Naive thymus-derived CD4-positive, alpha-beta T cell (primary cell): ENCODE results near the gene PRR5L. TPM values are rescaled to one million over a fixed set of nuclear protein-coding genes. Genes with fewer than 3 reads are reported as not detected.

ENCODE experiments used
- ATAC-seq: fragments of 150-1000 bp; cut with Tn5 transposase; 2 replicates; pipeline ENCODE4 v1.10.0; 2021; ENCODE audit warnings: mild to moderate bottlenecking, moderate library complexity
- CTCF ChIA-PET: fragments of 350-600 bp; sonication (Branson Sonifier 250); formaldehyde crosslinking; loops from one replicate; lab custom pipeline; 2021; ENCODE audit warnings: antibody characterized with exemption; lab: Charles Lee
- POLR2A ChIA-PET: fragments of 350-600 bp; sonication (Branson Sonifier 250); formaldehyde crosslinking; loops from one replicate; lab custom pipeline; 2021; ENCODE audit warnings: antibody characterized with exemption, inconsistent platforms; lab: Charles Lee
- DNase-seq, 9 donors: peaks; one replicate each; pipeline versions ENCODE4 v3.0.0 to v3.0.0-alpha.2; 2020 to 2022; ENCODE audit warnings: mixed read lengths in 1 of 9
- H3K27ac ChIP-seq: one replicate; pipeline ENCODE4 v1.7.0; 2013; ENCODE audit warnings: mild to moderate bottlenecking, low read depth, low read length, moderate library complexity
- H3K27me3 ChIP-seq, 2 donors: one replicate each; pipeline ENCODE4 v1.7.0; 2013; ENCODE audit warnings: low read length in 2 of 2, mild to moderate bottlenecking in 2 of 2, moderate library complexity in 2 of 2; ENCODE audit not compliant: control insufficient read depth in 2 of 2, insufficient read depth in 2 of 2
- H3K36me3 ChIP-seq, 3 experiments: 1 replicate in 2 of 3; 2 replicates in 1 of 3; pipeline ENCODE4 v1.7.0; 2013; ENCODE audit warnings: low read length in 3 of 3, mild to moderate bottlenecking in 3 of 3, moderate library complexity in 1 of 3; ENCODE audit not compliant: insufficient read depth in 3 of 3, control insufficient read depth in 2 of 3
- H3K4me1 ChIP-seq, 2 donors: one replicate each; pipeline ENCODE4 v1.7.0; 2013; ENCODE audit warnings: low read length in 2 of 2, mild to moderate bottlenecking in 2 of 2, moderate library complexity in 1 of 2; ENCODE audit not compliant: control insufficient read depth in 2 of 2, insufficient read depth in 2 of 2
- H3K4me3 ChIP-seq: 2 replicates; pipeline ENCODE4 v1.7.0; 2013; ENCODE audit warnings: mild to moderate bottlenecking, low read length
- H3K9me3 ChIP-seq, 3 experiments: 1 replicate in 2 of 3; 2 replicates in 1 of 3; pipeline ENCODE4 v1.7.0; 2013; ENCODE audit warnings: low read length in 3 of 3; ENCODE audit not compliant: control insufficient read depth in 2 of 3
- H3K27ac Mint-ChIP-seq, 9 donors: one replicate each; pipeline ENCODE4 v1.8.0; 2020 to 2022; ENCODE audit warnings: mixed read lengths in 9 of 9, mild to moderate bottlenecking in 8 of 9, moderate library complexity in 5 of 9, inconsistent platforms in 2 of 9
- H3K27me3 Mint-ChIP-seq, 5 donors: one replicate each; pipeline ENCODE4 v1.8.0; 2021 to 2022; ENCODE audit warnings: mixed read lengths in 5 of 5, mild to moderate bottlenecking in 1 of 5
- H3K36me3 Mint-ChIP-seq, 5 donors: one replicate each; pipeline ENCODE4 v1.8.0; 2020 to 2022; ENCODE audit warnings: mixed read lengths in 5 of 5, mild to moderate bottlenecking in 3 of 5, inconsistent platforms in 1 of 5
- H3K4me1 Mint-ChIP-seq, 7 donors: one replicate each; pipeline ENCODE4 v1.8.0; 2020 to 2022; ENCODE audit warnings: mixed read lengths in 7 of 7, mild to moderate bottlenecking in 3 of 7, inconsistent platforms in 1 of 7
- H3K4me3 Mint-ChIP-seq, 10 donors: one replicate each; pipeline ENCODE4 v1.8.0; 2020 to 2022; ENCODE audit warnings: mild to moderate bottlenecking in 10 of 10, mixed read lengths in 10 of 10, moderate library complexity in 6 of 10, inconsistent platforms in 2 of 10
- H3K9me3 Mint-ChIP-seq, 11 donors: one replicate each; pipeline ENCODE4 v1.8.0; 2020 to 2022; ENCODE audit warnings: mixed read lengths in 11 of 11, mild to moderate bottlenecking in 4 of 11, inconsistent platforms in 1 of 11, moderate library complexity in 1 of 11
- intact Hi-C, 2 donors: fragments of 100-400 bp; cut with micrococcal nuclease; formaldehyde crosslinking; loops; one replicate each; pipeline ENCODE4 v1.15.1; 2023
- polyA plus RNA-seq, 2 donors: library from polyadenylated mRNA; unstranded; fragments of 300-500 nt; fragmentation: Illumina TruSeq; gene quantifications; one replicate each; pipeline ENCODE4 v1.2.3, GENCODE V29; 2021
- total RNA-seq, 6 experiments: library from RNA in 5 of 6; stranded (reverse) in 5 of 6; gene quantifications; 1 replicate in 5 of 6; 2 replicates in 1 of 6; pipeline ENCODE4 v1.2.3 and lab custom pipeline; 2021 to 2026

The PRR5L gene
- total and polyA plus RNA-seq, 7 experiments from 2014 or later, result 0.10 to 47.6 (median 2.6) TPM

- Histone ChIP-seq H3K4me3 (no peak overlapping the region), H3K4me1 (no peaks in the 10 kb centered on the region), H3K27me3 (no peaks in the 10 kb centered on the region), H3K27ac (no peak overlapping the region), H3K9me3 (no peaks in the 10 kb centered on the region), H3K36me3 (peaks cover 6 to 39% (median 13%) of the 10 kb centered on the region in 3 experiments)
- H3K9me3 Mint-ChIP-seq, result no peaks in the 10 kb centered on the region
- ChIA-PET POLR2A (interaction anchor here (1.4 kb wide), 1 partner anchor 10 kb away, joined by 5 read pairs; no protein-coding TSS in a partner anchor), CTCF (interaction anchor here (1.0 to 1.1 kb wide), 2 partner anchors 9 to 12 kb away, joined by 3 to 4 read pairs; no protein-coding TSS in a partner anchor)
- no peak for ATAC-seq
- no peaks in the 10 kb centered on the region for H3K27me3 Mint-ChIP-seq
- peaks cover 10 to 50% (median 38%) of the 10 kb centered on the region in 7 donors for H3K4me1 Mint-ChIP-seq
- no peak for DNase-seq
- H3K4me3 Mint-ChIP-seq, result no peak overlapping the region
- H3K27ac Mint-ChIP-seq, result peak overlapping the region in 3 of 9 donors; percentile 5 to 26 (median 12)
- H3K36me3 Mint-ChIP-seq, result peaks cover 4 to 29% (median 10%) of the 10 kb centered on the region in 5 donors
- intact Hi-C loops, result no loop called here
Observed at GRCh38 chr11:36499315-36499714, 203.2 kb downstream of the PRR5L start.

- Mint-ChIP-seq H3K27ac (peak overlapping the region in 4 of 9 donors; percentile 8 to 71 (median 50)), H3K9me3 (no peaks in the 10 kb centered on the region), H3K4me1 (peaks cover 13 to 59% (median 47%) of the 10 kb centered on the region in 7 donors), H3K27me3 (no peaks in the 10 kb centered on the region), H3K4me3 (no peak overlapping the region), H3K36me3 (peaks cover 4 to 31% (median 10%) of the 10 kb centered on the region in 5 donors)
- peaks cover 6 to 39% (median 13%) of the 10 kb centered on the region in 3 experiments for H3K36me3 ChIP-seq
- POLR2A ChIA-PET, result interaction anchor here (1.4 kb wide), 1 partner anchor 9 kb away, joined by 5 read pairs; no protein-coding TSS in a partner anchor
- no peaks in the 10 kb centered on the region for H3K9me3 ChIP-seq
- H3K27me3 ChIP-seq, result no peaks in the 10 kb centered on the region
- ATAC-seq (peak; percentile 55), DNase-seq (no peak)
- no peak overlapping the region for H3K4me3 ChIP-seq
- intact Hi-C loops, result no loop called here
- CTCF ChIA-PET, result interaction anchor here (1.1 to 2.6 kb wide), 2 partner anchors 7 to 10 kb away, joined by 5 to 16 read pairs; partner anchors contain the start of gene TRAF6
- H3K27ac ChIP-seq, result no peak overlapping the region
- no peaks in the 10 kb centered on the region for H3K4me1 ChIP-seq
Observed at GRCh38 chr11:36500315-36500721, 204.2 kb downstream of the PRR5L start.

GRCh38 chr11:36501236-36501635 is 205.1 kb downstream of the PRR5L start:
- CTCF ChIA-PET, result interaction anchor here (1.0 to 2.6 kb wide), 3 partner anchors 8 to 885 kb away, joined by 3 to 16 read pairs (median 5); partner anchors contain the start of gene TRAF6
- Histone ChIP-seq H3K4me1 (no peaks in the 10 kb centered on the region), H3K36me3 (peaks cover 6 to 39% (median 13%) of the 10 kb centered on the region in 3 experiments), H3K27ac (no peak overlapping the region), H3K27me3 (no peaks in the 10 kb centered on the region), H3K9me3 (no peaks in the 10 kb centered on the region), H3K4me3 (no peak overlapping the region)
- DNase-seq, result no peak
- H3K27me3 Mint-ChIP-seq, result no peaks in the 10 kb centered on the region
- H3K36me3 Mint-ChIP-seq, result peaks cover 4 to 29% (median 10%) of the 10 kb centered on the region in 5 donors
- POLR2A ChIA-PET, result no interaction called here
- H3K27ac Mint-ChIP-seq, result no peak overlapping the region
- H3K4me1 Mint-ChIP-seq, result peaks cover 19 to 68% (median 56%) of the 10 kb centered on the region in 7 donors
- no peak overlapping the region for H3K4me3 Mint-ChIP-seq
- ATAC-seq, result no peak
- intact Hi-C loops, result no loop called here
- H3K9me3 Mint-ChIP-seq, result no peaks in the 10 kb centered on the region

- H3K27me3 ChIP-seq, result no peaks in the 10 kb centered on the region
- ATAC-seq, result no peak
- no peak overlapping the region for H3K4me3 ChIP-seq
- CTCF ChIA-PET, result interaction anchor here (1.1 kb wide), 1 partner anchor 9 kb away, joined by 3 read pairs; no protein-coding TSS in a partner anchor
- peaks cover 26 to 58% (median 47%) of the 10 kb centered on the region in 7 donors for H3K4me1 Mint-ChIP-seq
- POLR2A ChIA-PET, result no interaction called here
- no peak for DNase-seq
- peaks cover 0 to 7% (median 3%) of the 10 kb centered on the region in 5 donors for H3K36me3 Mint-ChIP-seq
- peak overlapping the region in 7 of 9 donors; percentile 9 to 98 (median 93) for H3K27ac Mint-ChIP-seq
- H3K4me1 ChIP-seq, result peaks cover 5 to 13% of the 10 kb centered on the region in 2 donors
- H3K36me3 ChIP-seq, result peaks cover 0 to 7% (median 3%) of the 10 kb centered on the region in 3 experiments
- H3K9me3 ChIP-seq, result no peaks in the 10 kb centered on the region
- H3K9me3 Mint-ChIP-seq, result peaks cover 0 to 2% (median 0%) of the 10 kb centered on the region in 11 donors
- peaks cover 0 to 8% (median 0%) of the 10 kb centered on the region in 5 donors for H3K27me3 Mint-ChIP-seq
- H3K4me3 Mint-ChIP-seq, result peak overlapping the region in 9 of 10 donors; percentile 89 to 99 (median 96)
- H3K27ac ChIP-seq, result no peak overlapping the region
- intact Hi-C loops, result loop anchor here in 1 of 2 donors (2.0 kb wide), 1 partner anchor 15 kb away; no protein-coding TSS in a partner anchor
Observed at GRCh38 chr11:36507824-36508489, 211.9 kb downstream of the PRR5L start.

GRCh38 chr11:36508743-36509142 is 212.7 kb downstream of the PRR5L start:
- Histone ChIP-seq H3K27ac (peak overlapping the region; percentile 84), H3K27me3 (no peaks in the 10 kb centered on the region), H3K4me3 (peak overlapping the region; percentile 82), H3K9me3 (no peaks in the 10 kb centered on the region), H3K36me3 (peaks cover 0 to 7% (median 3%) of the 10 kb centered on the region in 3 experiments), H3K4me1 (peaks cover 5 to 13% of the 10 kb centered on the region in 2 donors)
- POLR2A ChIA-PET, result interaction anchor here (0.9 kb wide), 1 partner anchor 9 kb away, joined by 5 read pairs; no protein-coding TSS in a partner anchor
- Mint-ChIP-seq H3K4me3 (peak overlapping the region; percentile 89 to 99 (median 97)), H3K4me1 (peaks cover 26 to 54% (median 41%) of the 10 kb centered on the region in 7 donors), H3K27ac (peak overlapping the region; percentile 87 to 98 (median 94)), H3K36me3 (peaks cover 0 to 7% (median 3%) of the 10 kb centered on the region in 5 donors), H3K27me3 (peaks cover 0 to 13% (median 0%) of the 10 kb centered on the region in 5 donors), H3K9me3 (peaks cover 0 to 2% (median 0%) of the 10 kb centered on the region in 11 donors)
- CTCF ChIA-PET, result interaction anchor here (0.9 to 2.3 kb wide), 3 partner anchors 10 to 28 kb away, joined by 3 to 9 read pairs (median 3); no protein-coding TSS in a partner anchor
- DNase-seq (no peak), ATAC-seq (no peak)
- intact Hi-C loops, result loop anchor here (1.0 to 2.0 kb wide), 2 partner anchors 16 kb away; no protein-coding TSS in a partner anchor

- H3K4me3 ChIP-seq, result peak overlapping the region; percentile 82
- H3K4me1 Mint-ChIP-seq, result peaks cover 26 to 49% (median 38%) of the 10 kb centered on the region in 7 donors
- ChIA-PET POLR2A (interaction anchor here (0.9 kb wide), 1 partner anchor 9 kb away, joined by 5 read pairs; no protein-coding TSS in a partner anchor), CTCF (interaction anchor here (0.9 to 2.3 kb wide), 4 partner anchors 8 to 29 kb away, joined by 3 to 9 read pairs (median 4); no protein-coding TSS in a partner anchor)
- H3K36me3 ChIP-seq, result peaks cover 0 to 7% (median 0%) of the 10 kb centered on the region in 3 experiments
- peak overlapping the region; percentile 89 to 99 (median 97) for H3K4me3 Mint-ChIP-seq
- H3K4me1 ChIP-seq, result peaks cover 5 to 13% of the 10 kb centered on the region in 2 donors
- H3K27ac Mint-ChIP-seq, result peak overlapping the region; percentile 87 to 98 (median 94)
- peaks cover 0 to 2% (median 0%) of the 10 kb centered on the region in 11 donors for H3K9me3 Mint-ChIP-seq
- H3K27me3 ChIP-seq, result no peaks in the 10 kb centered on the region
- H3K27ac ChIP-seq, result peak overlapping the region; percentile 84
- peaks cover 0 to 5% (median 3%) of the 10 kb centered on the region in 5 donors for H3K36me3 Mint-ChIP-seq
- peaks cover 0 to 18% (median 5%) of the 10 kb centered on the region in 5 donors for H3K27me3 Mint-ChIP-seq
- no peaks in the 10 kb centered on the region for H3K9me3 ChIP-seq
- DNase-seq, result peak in 7 of 9 donors; percentile 8 to 58 (median 15)
- no peak for ATAC-seq
- intact Hi-C loops, result loop anchor here (1.0 to 2.0 kb wide), 2 partner anchors 16 to 17 kb away; no protein-coding TSS in a partner anchor
Observed at GRCh38 chr11:36509201-36509639, 213.1 kb downstream of the PRR5L start.
